AG09309 (cell line): ENCODE results near the gene NEGR1.

ENCODE experiments used
- DNase-seq: peaks from one replicate; pipeline ENCODE4 v3.0.0-alpha.2; 2010; ENCODE audit warnings: low read depth
- H3K4me3 ChIP-seq: 2 replicates; pipeline ENCODE4 v1.5.1; 2011; ENCODE audit warnings: mild to moderate bottlenecking, low read depth, low read length, moderate library complexity; ENCODE audit not compliant: control insufficient read depth
- CTCF ChIP-seq: IDR thresholded peaks from 2 replicates; pipeline ENCODE4 v1.5.1; 2011; ENCODE audit warnings: mild to moderate bottlenecking, low read depth, low read length, inconsistent platforms; ENCODE audit not compliant: insufficient read depth, control insufficient read depth; ENCODE audit errors: missing control alignments

The NEGR1 gene

GRCh38 chr1:71357708-71358107 lies 924.6 kb downstream of the NEGR1 start:
- peak; percentile 7 for TF ChIP-seq CTCF

GRCh38 chr1:71351438-71351837 lies 930.9 kb downstream of the NEGR1 start:
- no peak for TF ChIP-seq CTCF
- peak; percentile 40 for DNase-seq
- H3K4me3 ChIP-seq: no peak overlapping the region

More at GRCh38 chr1:71357708-71358107, 924.6 kb downstream of the NEGR1 start:
- DNase-seq: no peak
- no peak overlapping the region for H3K4me3 ChIP-seq

GRCh38 chr1:71350805-71351204 lies 931.5 kb downstream of the NEGR1 start:
- H3K4me3 ChIP-seq: no peak overlapping the region
- DNase-seq: no peak
- TF ChIP-seq CTCF: no peak

- H3K4me3 ChIP-seq: no peak overlapping the region
- no peak for TF ChIP-seq CTCF
- no peak for DNase-seq
Observed at GRCh38 chr1:71350330-71350729, 932.0 kb downstream of the NEGR1 start.
